Upper lobe of right lung (tissue), 1 donor: ENCODE data around the gene POLN. TPM values are rescaled to one million over a fixed set of nuclear protein-coding genes. Genes with fewer than 3 reads are reported as not detected.

ENCODE experiments used
- ATAC-seq: fragments of 200-7000 bp; cut with Tn5 transposase; one replicate; pipeline ENCODE4 v1.9.1; 2020; ENCODE audit warnings: mild to moderate bottlenecking, moderate library complexity
- DNase-seq: peaks from one replicate; pipeline ENCODE4 v3.0.0-alpha.2; 2020
- H3K27ac ChIP-seq: fragments of 200-600 bp; one replicate; pipeline ENCODE4 v1.8.0; 2022
- H3K27me3 ChIP-seq: fragments of 200-600 bp; one replicate; pipeline ENCODE4 v1.8.0; 2022; ENCODE audit warnings: mild to moderate bottlenecking
- H3K36me3 ChIP-seq: fragments of 200-600 bp; one replicate; pipeline ENCODE4 v1.8.0; 2022
- H3K4me1 ChIP-seq: fragments of 200-600 bp; one replicate; pipeline ENCODE4 v1.8.0; 2022
- H3K4me3 ChIP-seq: fragments of 200-600 bp; one replicate; pipeline ENCODE4 v1.8.0; 2022; ENCODE audit warnings: mild to moderate bottlenecking
- H3K9me3 ChIP-seq: fragments of 200-600 bp; one replicate; pipeline ENCODE4 v1.8.0; 2022
- intact Hi-C: fragments of 100-400 bp; cut with DNase I; formaldehyde crosslinking; loops from one replicate; pipeline ENCODE4 v1.11.0; 2022
- total RNA-seq: library from RNA; stranded (reverse); fragmentation: NEBNext Ultra II Directional; extraction: Animal tissue kit (Norgen Biotek cat#: 25700); gene quantifications from one replicate; pipeline ENCODE4 v1.2.1, GENCODE V29; 2021
- TF ChIP-seq, protein P1 (sequence below): fragments of 200-600 bp; IDR thresholded peaks from one replicate; pipeline ENCODE4 v1.8.0; 2022; ENCODE audit warnings: antibody characterized with exemption
- donor health status: DM: no; HTN: yes; CAD: no; lungs with severe emphysema.

POLN gene
- total RNA-seq, 1 donor from 2014 or later: 2.7 TPM

GRCh38 chr4:2175990-2176698 lies 65.8 kb downstream of the POLN start:
- H3K4me3 ChIP-seq: no peak overlapping the region
- no peaks in the 10 kb centered on the region for H3K9me3 ChIP-seq
- no peaks in the 10 kb centered on the region for H3K4me1 ChIP-seq
- no peaks in the 10 kb centered on the region for H3K36me3 ChIP-seq
- H3K27ac ChIP-seq: no peak overlapping the region
- ATAC-seq: no peak
- TF ChIP-seq, protein P1, sequence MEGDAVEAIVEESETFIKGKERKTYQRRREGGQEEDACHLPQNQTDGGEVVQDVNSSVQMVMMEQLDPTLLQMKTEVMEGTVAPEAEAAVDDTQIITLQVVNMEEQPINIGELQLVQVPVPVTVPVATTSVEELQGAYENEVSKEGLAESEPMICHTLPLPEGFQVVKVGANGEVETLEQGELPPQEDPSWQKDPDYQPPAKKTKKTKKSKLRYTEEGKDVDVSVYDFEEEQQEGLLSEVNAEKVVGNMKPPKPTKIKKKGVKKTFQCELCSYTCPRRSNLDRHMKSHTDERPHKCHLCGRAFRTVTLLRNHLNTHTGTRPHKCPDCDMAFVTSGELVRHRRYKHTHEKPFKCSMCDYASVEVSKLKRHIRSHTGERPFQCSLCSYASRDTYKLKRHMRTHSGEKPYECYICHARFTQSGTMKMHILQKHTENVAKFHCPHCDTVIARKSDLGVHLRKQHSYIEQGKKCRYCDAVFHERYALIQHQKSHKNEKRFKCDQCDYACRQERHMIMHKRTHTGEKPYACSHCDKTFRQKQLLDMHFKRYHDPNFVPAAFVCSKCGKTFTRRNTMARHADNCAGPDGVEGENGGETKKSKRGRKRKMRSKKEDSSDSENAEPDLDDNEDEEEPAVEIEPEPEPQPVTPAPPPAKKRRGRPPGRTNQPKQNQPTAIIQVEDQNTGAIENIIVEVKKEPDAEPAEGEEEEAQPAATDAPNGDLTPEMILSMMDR: no peak
- intact Hi-C loops: no loop called here
- no peaks in the 10 kb centered on the region for H3K27me3 ChIP-seq
- DNase-seq: no peak

GRCh38 chr4:2174061-2174460 lies 67.9 kb downstream of the POLN start:
- Histone ChIP-seq H3K9me3 (no peaks in the 10 kb centered on the region), H3K27ac (no peak overlapping the region), H3K36me3 (no peaks in the 10 kb centered on the region), H3K4me1 (no peaks in the 10 kb centered on the region), H3K27me3 (no peaks in the 10 kb centered on the region), H3K4me3 (no peak overlapping the region)
- TF ChIP-seq, protein P1: no peak
- intact Hi-C loops: no loop called here
- DNase-seq (no peak), ATAC-seq (no peak)

DNA sequence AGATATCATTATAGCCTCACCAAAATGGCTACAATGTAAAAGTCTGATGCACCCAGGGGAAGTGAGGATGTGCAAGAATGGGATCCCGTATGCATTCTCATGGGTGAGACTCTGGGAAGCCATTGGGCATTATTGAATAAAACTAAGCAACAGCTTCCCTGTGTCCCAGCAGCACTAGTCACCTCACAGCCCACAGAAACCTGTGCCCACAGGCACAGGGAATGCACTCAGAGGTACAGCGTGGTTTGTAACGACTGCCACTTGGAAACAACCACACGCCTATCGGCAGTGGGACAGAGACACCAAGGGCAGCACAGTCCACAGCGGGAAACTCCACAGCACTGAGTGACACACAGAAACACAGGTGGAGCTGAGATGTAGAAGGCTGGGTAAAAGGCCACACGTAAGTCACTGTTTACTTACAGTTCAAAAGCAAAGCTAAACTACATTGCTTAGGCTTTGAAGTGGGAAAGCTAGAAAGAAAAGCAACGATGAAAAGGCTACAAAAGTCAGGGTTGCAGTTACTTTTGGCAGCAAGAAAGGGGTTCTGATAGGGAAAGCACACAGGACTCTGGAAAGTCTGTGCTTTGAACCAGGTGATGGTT lies 69.2 kb downstream of the POLN start:
- Histone ChIP-seq H3K36me3 (no peaks in the 10 kb centered on the region), H3K9me3 (no peaks in the 10 kb centered on the region), H3K27ac (no peak overlapping the region), H3K4me1 (no peaks in the 10 kb centered on the region), H3K27me3 (no peaks in the 10 kb centered on the region), H3K4me3 (no peak overlapping the region)
- no peak for DNase-seq
- no peak for ATAC-seq
- TF ChIP-seq, protein P1: no peak
- intact Hi-C loops: no loop called here

GRCh38 chr4:2172161-2172560 lies 69.8 kb downstream of the POLN start:
- ATAC-seq (no peak), DNase-seq (no peak)
- TF ChIP-seq, protein P1: no peak
- H3K4me1 ChIP-seq: no peaks in the 10 kb centered on the region
- H3K27me3 ChIP-seq: no peaks in the 10 kb centered on the region
- no peak overlapping the region for H3K4me3 ChIP-seq
- intact Hi-C loops: no loop called here
- H3K9me3 ChIP-seq: no peaks in the 10 kb centered on the region
- no peak overlapping the region for H3K27ac ChIP-seq
- no peaks in the 10 kb centered on the region for H3K36me3 ChIP-seq

DNA sequence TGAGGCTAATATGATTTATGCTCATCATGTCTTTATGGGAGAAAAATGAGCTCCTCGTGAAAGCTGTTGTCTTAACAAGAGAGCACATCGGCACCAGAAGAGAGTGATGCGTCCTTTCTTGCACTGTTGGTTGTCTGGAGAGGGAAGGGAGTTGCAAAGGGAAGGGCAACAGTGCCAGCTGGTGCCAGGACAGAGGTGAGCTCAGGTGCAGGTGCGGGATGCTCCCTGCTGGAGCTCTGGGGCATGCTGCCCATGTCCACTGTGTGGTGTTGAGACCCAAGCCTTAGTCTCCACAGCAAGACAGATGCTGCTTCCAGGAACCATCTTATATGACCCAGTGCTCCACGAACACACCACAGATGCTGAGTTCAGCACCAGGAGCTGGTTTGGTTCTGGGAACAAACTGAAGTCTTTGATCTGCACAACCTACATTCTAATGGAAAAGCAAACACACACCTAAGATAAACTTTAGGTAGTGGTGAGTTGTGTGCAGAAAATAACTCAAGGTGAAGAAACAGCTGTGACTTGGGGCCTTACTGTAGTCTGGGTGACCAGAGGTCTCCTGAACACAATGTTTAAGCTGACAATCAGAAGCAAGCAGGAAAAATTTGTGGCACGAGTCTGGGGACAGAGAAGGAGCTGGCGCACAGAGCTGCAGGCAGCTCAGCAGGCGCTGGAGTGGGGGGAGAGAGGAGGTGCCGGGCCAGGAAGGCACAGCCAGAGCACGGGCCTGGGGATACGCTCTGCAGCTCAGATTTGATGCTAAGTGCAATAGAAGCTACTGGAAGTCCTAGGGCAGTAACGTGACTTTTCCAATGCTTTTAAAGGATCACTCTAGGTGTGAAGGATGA lies 73.2 kb downstream of the POLN start:
- DNase-seq (no peak), ATAC-seq (no peak)
- TF ChIP-seq, protein P1: no peak
- H3K4me3 ChIP-seq: no peak overlapping the region
- no peaks in the 10 kb centered on the region for H3K9me3 ChIP-seq
- no peaks in the 10 kb centered on the region for H3K36me3 ChIP-seq
- H3K27me3 ChIP-seq: no peaks in the 10 kb centered on the region
- intact Hi-C loops: no loop called here
- H3K27ac ChIP-seq: no peak overlapping the region
- no peaks in the 10 kb centered on the region for H3K4me1 ChIP-seq
